Measurements from ENCODE around the gene ABCC6. TPM values are rescaled to one million over a fixed set of nuclear protein-coding genes. Genes with fewer than 3 reads are reported as not detected.
"Not testable (repeated sequence)": the region's sequence is repeated elsewhere in the genome, so short reads cannot be mapped to it uniquely, and the experiment has no call there.

Gene ABCC6
- total and polyA plus RNA-seq, 8 donors: 4.1 to 95.6 (median 11.5) TPM

GRCh38 chr16:16203494-16203893 lies 19.8 kb downstream of the ABCC6 start:
- H3K4me1 ChIP-seq; H3K36me3 ChIP-seq; intact Hi-C loops (cut with DNase I; ENCODE audit: low total_unique reads); H3K9me3 ChIP-seq; H3K27ac ChIP-seq; H3K4me3 ChIP-seq; DNase-seq; H3K27me3 ChIP-seq: not testable (repeated sequence)
- 90 to 97% (median 95%) methylated on average over 6 of the region's 6 CpGs for WGBS, 5 donors

DNA sequence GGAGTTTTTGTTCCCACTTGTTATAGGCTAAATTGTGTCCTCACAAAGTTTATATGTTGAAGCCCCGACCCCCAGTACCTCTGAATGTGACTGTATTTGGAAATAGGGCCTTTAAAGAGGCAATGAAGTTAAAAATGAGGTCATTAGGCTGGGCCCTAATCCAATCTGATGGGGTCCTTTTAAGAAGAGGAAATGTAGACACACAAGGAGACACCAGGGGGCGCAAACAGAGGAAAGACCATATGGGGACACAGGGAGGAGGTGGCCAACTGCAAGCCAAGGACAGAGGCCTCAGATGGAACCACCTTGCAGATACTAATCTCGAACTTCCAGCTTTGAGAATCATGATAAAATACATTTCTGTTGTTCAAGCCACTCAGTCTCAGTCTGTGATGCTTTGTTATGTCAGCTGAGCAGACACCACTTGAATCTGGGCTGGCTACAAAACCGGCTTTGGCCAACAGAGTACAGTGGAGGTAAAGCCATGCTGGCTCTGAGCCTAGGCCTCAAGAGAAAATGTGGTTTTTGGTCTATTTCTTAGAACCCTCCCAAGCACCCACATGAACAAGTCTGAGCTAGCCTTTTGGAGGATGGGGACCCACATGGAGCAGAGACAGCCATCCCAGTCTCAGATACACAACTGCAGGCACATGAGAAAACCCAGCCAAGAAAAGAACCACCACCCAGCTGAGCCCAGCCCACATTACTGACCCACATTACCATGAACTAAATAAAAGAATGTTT lies 20.7 kb downstream of the ABCC6 start:
- WGBS, 5 donors: 16 to 48% (median 40%) methylated on average over 3 to 4 of the region's 4 CpGs

DNA sequence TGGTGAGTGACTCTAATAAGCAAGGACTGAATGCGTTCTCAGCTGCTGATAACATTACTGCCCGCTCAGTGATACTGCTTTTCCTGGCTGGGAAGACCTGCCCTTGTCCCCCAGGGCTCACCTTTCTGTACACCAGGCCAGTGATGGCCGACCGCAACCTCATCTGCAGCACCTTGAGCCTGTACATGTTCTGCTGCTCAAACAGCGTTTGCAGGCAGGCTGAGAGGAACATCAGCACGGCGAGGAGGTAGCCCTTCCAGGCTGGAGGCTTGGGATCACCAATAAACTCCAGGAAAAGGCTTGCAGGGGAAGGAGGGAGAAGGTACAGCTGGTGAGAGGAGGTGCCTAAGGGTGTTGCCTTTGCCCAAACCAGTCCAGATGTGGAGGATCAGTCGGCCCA lies 21.4 kb downstream of the ABCC6 start:
- DNase-seq: not testable (repeated sequence)
- 78 to 92% (median 82%) methylated on average over 2 to 7 of the region's 8 CpGs for WGBS, 5 donors

More for the DNA sequence above, 20.7 kb downstream of the ABCC6 start:
- peak; percentile 72 to 75 for DNase-seq
- intact Hi-C loops (cut with DNase I; ENCODE audit: low total_unique reads); H3K4me1 ChIP-seq; H3K9me3 ChIP-seq; H3K4me3 ChIP-seq; H3K27me3 ChIP-seq; H3K36me3 ChIP-seq; H3K27ac ChIP-seq: not testable (repeated sequence)
- peak in 2 of 7 experiments; percentile 27 to 43 for TF ChIP-seq CTCF (IDR thresholded peaks at IDR 0.05)

DNA sequence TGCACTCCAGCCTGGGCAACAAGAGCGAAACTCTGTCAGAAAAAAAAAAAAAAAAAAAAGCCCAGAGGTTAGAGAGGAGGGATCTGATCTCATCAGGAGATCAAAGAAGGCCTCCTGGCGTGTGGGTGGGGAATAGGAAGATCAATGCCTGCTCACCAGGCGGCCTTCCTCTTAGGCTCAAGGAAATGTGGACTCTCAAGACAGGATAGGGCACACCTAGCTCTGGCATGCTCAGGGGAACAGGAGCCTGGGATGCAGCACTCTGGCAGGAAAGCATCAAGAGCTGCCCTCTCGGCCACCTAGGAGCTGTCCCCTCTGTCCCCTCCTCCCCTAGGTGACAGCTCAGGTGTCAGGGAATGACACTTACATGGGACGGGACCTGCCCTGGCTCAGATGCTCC lies 22.9 kb downstream of the ABCC6 start:
- H3K4me3 ChIP-seq; H3K27me3 ChIP-seq; DNase-seq; intact Hi-C loops (cut with DNase I; ENCODE audit: low total_unique reads); H3K27ac ChIP-seq; H3K9me3 ChIP-seq; H3K4me1 ChIP-seq: not testable (repeated sequence)
- peaks cover 0 to 15% (median 5%) of the 10 kb centered on the region in 4 donors for H3K36me3 ChIP-seq
- 80 to 100% (median 83%) methylated on average over 3 to 5 of the region's 5 CpGs for whole genome bisulfite sequencing, 5 donors

More for the DNA sequence above, 21.4 kb downstream of the ABCC6 start:
- H3K36me3 ChIP-seq; H3K4me3 ChIP-seq; intact Hi-C loops (cut with DNase I; ENCODE audit: low total_unique reads); H3K27me3 ChIP-seq; H3K4me1 ChIP-seq; H3K27ac ChIP-seq; H3K9me3 ChIP-seq: not testable (repeated sequence)

GRCh38 chr16:16199428-16199827 lies 23.9 kb downstream of the ABCC6 start:
- H3K9me3 ChIP-seq; H3K4me3 ChIP-seq; H3K27ac ChIP-seq; H3K4me1 ChIP-seq; H3K27me3 ChIP-seq; intact Hi-C loops (cut with DNase I; ENCODE audit: low total_unique reads); DNase-seq: not testable (repeated sequence)
- WGBS, 5 donors: 59 to 76% (median 71%) methylated on average over 4 of the region's 4 CpGs
- H3K36me3 ChIP-seq: peaks cover 0 to 15% (median 5%) of the 10 kb centered on the region in 4 donors

GRCh38 chr16:16197966-16198365 lies 25.3 kb downstream of the ABCC6 start:
- TF ChIP-seq POLR2AphosphoS5 (IDR thresholded peaks at IDR 0.05): no peak
- TF ChIP-seq EP300 (IDR thresholded peaks at IDR 0.05): no peak
- TF ChIP-seq POLR2A (IDR thresholded peaks at IDR 0.05): no peak
- TF ChIP-seq CTCF (IDR thresholded peaks at IDR 0.05): no peak

More at GRCh38 chr16:16197966-16198365, 25.3 kb downstream of the ABCC6 start:
- WGBS, 5 donors: 79 to 91% (median 86%) methylated on average over 16 to 17 of the region's 17 CpGs
- no peak for DNase-seq
- intact Hi-C loops (cut with DNase I; ENCODE audit: low total_unique reads): no loop called here
- Histone ChIP-seq H3K36me3 (peaks cover 0 to 17% (median 5%) of the 10 kb centered on the region in 4 donors), H3K27me3 (no peaks in the 10 kb centered on the region), H3K4me1 (peaks cover 0 to 5% (median 0%) of the 10 kb centered on the region in 4 donors), H3K9me3 (no peaks in the 10 kb centered on the region), H3K27ac (no peak overlapping the region), H3K4me3 (no peak overlapping the region)
